NCI-H1092 treated with DMSO at 0.1 percent for 48 hours (cell line): ENCODE measurements around the gene SLC16A4.

Experiments
- DNase-seq: peaks from one replicate; lab custom pipeline; 2025; lab: John Stamatoyannopoulos, UW

SLC16A4 gene

GRCh38 chr1:110326826-110327225 is 64.0 kb downstream of the SLC16A4 start:
- no peak for DNase-seq

- DNase-seq: no peak
These were observed 66.2 kb downstream of the SLC16A4 start for GRCh38 chr1:110324667-110325066.

DNA sequence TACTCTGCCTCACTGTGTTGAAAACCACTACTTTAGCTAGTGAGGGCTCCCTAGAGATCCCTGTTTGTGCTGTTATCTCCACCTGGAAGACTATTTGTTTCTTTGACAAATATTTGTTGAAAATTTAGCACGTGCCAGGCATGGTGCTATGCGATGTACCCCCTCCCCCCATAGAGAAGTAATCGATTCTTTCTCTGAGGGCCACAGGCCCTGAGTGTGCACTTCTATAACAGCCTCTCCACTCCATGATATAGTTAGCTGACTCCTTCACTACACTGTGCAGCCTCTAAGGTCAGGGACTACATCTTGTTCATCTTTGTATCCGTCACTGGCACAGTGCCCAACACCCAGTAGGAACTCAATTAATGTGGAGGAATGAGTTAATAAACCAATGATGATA is 69.0 kb downstream of the SLC16A4 start:
- no peak for DNase-seq

GRCh38 chr1:110321045-110321444 is 69.8 kb downstream of the SLC16A4 start:
- no peak for DNase-seq

- DNase-seq: no peak
These were observed 70.7 kb downstream of the SLC16A4 start for GRCh38 chr1:110320168-110320518.

GRCh38 chr1:110319332-110320167 is 71.3 kb downstream of the SLC16A4 start:
- no peak for DNase-seq

DNA sequence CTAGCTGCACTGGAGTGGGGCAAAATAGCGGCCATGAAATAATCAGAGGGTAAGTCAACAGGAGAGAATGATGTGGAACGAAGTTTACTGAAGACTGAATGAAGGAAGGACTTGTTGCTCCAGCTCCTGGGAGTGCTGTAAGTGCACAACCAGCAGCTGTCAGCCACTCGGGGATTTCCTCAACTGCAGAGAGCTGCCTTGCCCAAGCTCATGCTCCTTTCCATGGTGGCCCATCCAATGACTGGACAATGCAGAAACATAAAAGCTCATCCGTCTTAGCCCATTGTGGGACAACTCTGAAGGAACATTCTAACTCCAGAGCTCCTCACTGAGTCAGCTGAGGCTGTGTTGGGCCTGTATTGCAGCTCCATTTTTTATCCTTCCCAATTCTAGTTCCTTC is 72.8 kb downstream of the SLC16A4 start:
- DNase-seq: no peak

DNA sequence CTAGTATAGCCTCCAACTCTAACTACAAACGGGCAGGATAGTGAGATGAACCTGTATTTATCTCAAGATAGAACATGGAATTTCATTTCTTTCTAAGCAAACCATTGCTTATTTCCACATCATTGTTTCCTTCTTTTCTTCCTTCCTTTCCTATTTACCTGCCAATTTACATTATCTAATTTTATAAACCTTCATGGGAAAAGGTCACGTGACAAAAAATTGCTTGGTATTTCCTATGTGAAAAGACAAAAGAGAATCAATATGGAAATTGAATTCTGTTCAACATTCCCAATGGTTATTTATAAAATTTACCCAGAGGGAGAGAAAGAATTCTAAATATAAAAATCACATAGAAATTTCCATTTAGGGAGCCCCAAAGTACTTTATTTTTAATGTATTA is 74.1 kb downstream of the SLC16A4 start:
- DNase-seq: no peak
